ENCODE measurements around the gene SGTA. TPM values are rescaled to one million over a fixed set of nuclear protein-coding genes. Genes with fewer than 3 reads are reported as not detected.

Gene SGTA
- total and polyA plus RNA-seq, 2 of the 4 experiments (the other 2 are of a cell fraction): 17.4 to 72.9 TPM

- TF ChIP-seq RFX5 (IDR thresholded peaks at IDR 0.05; ENCODE audit: low read depth, low read length) (no peak), FOS (IDR thresholded peaks at IDR 0.05; ENCODE audit: low read depth, low read length) (no peak), CHD1 (IDR thresholded peaks at IDR 0.05; ENCODE audit: low read depth, low read length) (no peak), BHLHE40 (IDR thresholded peaks at IDR 0.05; ENCODE audit: low read depth, low read length) (no peak), RCOR1 (IDR thresholded peaks at IDR 0.05; ENCODE audit: insufficient replicate concordance, low read length) (no peak), CTCF (conservative IDR thresholded peaks at IDR 0.05; ENCODE audit: low read depth, low read length) (no peak), CEBPB (IDR thresholded peaks at IDR 0.05; ENCODE audit: low read depth, low read length) (no peak), POLR2A (IDR thresholded peaks at IDR 0.05; ENCODE audit: low read depth, low read length) (no peak), SMC3 (IDR thresholded peaks at IDR 0.05; ENCODE audit: low read depth, low read length) (no peak), MAFK (IDR thresholded peaks at IDR 0.05; ENCODE audit: low read depth, low read length) (no peak), MXI1 (IDR thresholded peaks at IDR 0.05; ENCODE audit: borderline replicate concordance, low read depth, low read length) (no peak), MAZ (IDR thresholded peaks at IDR 0.05; ENCODE audit: borderline replicate concordance, low read depth, low read length) (no peak)
- TF ChIP-seq, protein P1, sequence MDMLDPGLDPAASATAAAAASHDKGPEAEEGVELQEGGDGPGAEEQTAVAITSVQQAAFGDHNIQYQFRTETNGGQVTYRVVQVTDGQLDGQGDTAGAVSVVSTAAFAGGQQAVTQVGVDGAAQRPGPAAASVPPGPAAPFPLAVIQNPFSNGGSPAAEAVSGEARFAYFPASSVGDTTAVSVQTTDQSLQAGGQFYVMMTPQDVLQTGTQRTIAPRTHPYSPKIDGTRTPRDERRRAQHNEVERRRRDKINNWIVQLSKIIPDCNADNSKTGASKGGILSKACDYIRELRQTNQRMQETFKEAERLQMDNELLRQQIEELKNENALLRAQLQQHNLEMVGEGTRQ (IDR thresholded peaks at IDR 0.05; ENCODE audit: low read depth, low read length): no peak
- CTCF ChIA-PET: no interaction called here
These were observed 20.5 kb upstream of the SGTA start for GRCh38 chr19:2803486-2804155.

More at GRCh38 chr19:2803486-2804155, 20.5 kb upstream of the SGTA start:
- Histone ChIP-seq H3K23ac (ENCODE audit: low read depth, low read length) (no peak overlapping the region), H2AK5ac (ENCODE audit: low read depth, low read length) (no peak overlapping the region), H3K36me3 (ENCODE audit: control insufficient read depth, insufficient read depth, low read length) (peaks cover 46% of the 10 kb centered on the region), H2AK9ac (replicated peaks; ENCODE audit: low read depth, low read length, poor library complexity) (no peak overlapping the region), H2BK120ac (ENCODE audit: low read depth, low read length) (no peak overlapping the region), H3K56ac (ENCODE audit: extremely low read depth, insufficient read depth, low read length) (no peak overlapping the region), H3K79me1 (ENCODE audit: low read depth in 1 of 2, low read length in 2 of 2) (peaks cover 0 to 14% of the 10 kb centered on the region in 2 experiments; a peak in 2 of 4 replicates), H3K9me3 (ENCODE audit: control insufficient read depth, insufficient read depth, low read length) (no peaks in the 10 kb centered on the region), H4K5ac (ENCODE audit: low read depth, low read length) (no peak overlapping the region), H2BK20ac (ENCODE audit: low read depth, low read length) (no peak overlapping the region), H4K91ac (ENCODE audit: insufficient read depth, low read depth, low read length) (no peak overlapping the region), H2BK15ac (ENCODE audit: low read depth, low read length) (no peak overlapping the region), H3K4ac (ENCODE audit: low read depth, low read length) (no peak overlapping the region), H3K4me2 (ENCODE audit: low read depth, low read length) (no peak overlapping the region), H2BK5ac (ENCODE audit: low read depth, low read length, poor library complexity, severe bottlenecking) (no peak overlapping the region), H3K4me1 (ENCODE audit: control insufficient read depth, insufficient read depth, low read length) (no peaks in the 10 kb centered on the region), H3K14ac (replicated peaks; ENCODE audit: low read depth, low read length) (no peak overlapping the region), H4K20me1 (ENCODE audit: insufficient read depth, low read length) (peaks cover 6% of the 10 kb centered on the region; the same call in 1 of the 2 replicates), H3K9me1 (ENCODE audit: insufficient read depth, low read length) (no peaks in the 10 kb centered on the region), H3K27ac (ENCODE audit: insufficient read depth, low read length) (no peak overlapping the region), H4K8ac (ENCODE audit: low read depth in 2 of 2, low read length in 2 of 2) (no peak overlapping the region), H3K27me3 (ENCODE audit: control insufficient read depth, insufficient read depth, low read length) (no peaks in the 10 kb centered on the region), H3K9ac (ENCODE audit: low read depth, low read length) (no peak overlapping the region), H3K4me3 (ENCODE audit: insufficient read depth, low read depth, low read length) (no peak overlapping the region), H2AFZ (replicated peaks; ENCODE audit: low read length, poor library complexity) (no peak overlapping the region), H3K18ac (ENCODE audit: low read depth, low read length) (no peak overlapping the region)
- dilution Hi-C loops (cut with HindIII; ENCODE audit: low sequenced_read_pairs, unreplicated experiment): no loop called here
- BruUV-seq (replicated peaks): no TSS peak
- no peak for DNase-seq
- in situ Hi-C loops (cut with MboI; ENCODE audit: low sequenced_read_pairs): no loop called here
- intact Hi-C loops (cut with micrococcal nuclease): no loop called here
- WGBS, 2 experiments (ENCODE audit: extremely low coverage in 2 of 2, insufficient read length in 1 of 2): 96% methylated on average over 20 of the region's 29 CpGs; no CpG with 5 or more reads in 1 of the 2 experiments
- POLR2A ChIA-PET (ENCODE audit: unreplicated experiment): no interaction called here
- ATAC-seq (ENCODE audit: low read depth): no peak

Data from IMR-90 (cell line).